Muscle of leg (tissue), 16 donors: ENCODE results near the gene DLGAP5. TPM values are rescaled to one million over a fixed set of nuclear protein-coding genes. Genes with fewer than 3 reads are reported as not detected.

Experiments used
- DNase-seq: peaks from one replicate; pipeline ENCODE4 v3.0.0; 2013
- H3K27ac ChIP-seq: one replicate; pipeline ENCODE4 v1.5.1; 2013; ENCODE audit warnings: mild to moderate bottlenecking, low read length, control low read depth
- H3K27me3 ChIP-seq: one replicate; pipeline ENCODE4 v1.6.1; 2013; ENCODE audit warnings: low read length; ENCODE audit not compliant: control insufficient read depth, insufficient read depth
- H3K36me3 ChIP-seq: one replicate; pipeline ENCODE4 v1.6.1; 2013; ENCODE audit warnings: low read length; ENCODE audit not compliant: control insufficient read depth, insufficient read depth
- H3K4me1 ChIP-seq: one replicate; pipeline ENCODE4 v1.6.1; 2013; ENCODE audit warnings: low read length; ENCODE audit not compliant: control insufficient read depth, insufficient read depth
- H3K4me3 ChIP-seq: one replicate; pipeline ENCODE4 v1.5.1; 2013; ENCODE audit warnings: low read length, control low read depth
- H3K9me3 ChIP-seq: replicated peaks from 2 replicates; pipeline ENCODE4 v1.6.1; 2013; ENCODE audit warnings: low read depth, low read length; ENCODE audit not compliant: control insufficient read depth
- WGBS: methylation state at CpG from one replicate; pipeline ENCODE4 v1.1.5; 2013; ENCODE audit warnings: missing lambda C conversion rate; ENCODE audit not compliant: insufficient coverage; 5-methylcytosine and 5-hydroxymethylcytosine counted together
- long read RNA-seq, 11 donors: transcript quantifications; one replicate each; lab custom pipeline, GENCODE V29; 2026
- polyA plus RNA-seq, 8 donors: library from polyadenylated mRNA; unstranded; fragments of 120-200 nt; gene quantifications; one replicate each; pipeline versions ENCODE4 v1.2.1 to v1.2.3, GENCODE V29; 2013; ENCODE audit warnings: inconsistent platforms in 1 of 8, low replicate concordance in 1 of 8; ENCODE audit not compliant: insufficient read length in 8 of 8, insufficient read depth in 1 of 8
- total RNA-seq: library from RNA; stranded (reverse); fragments of 120-200 nt; gene quantifications from one replicate; pipeline ENCODE4 v1.2.4, GENCODE V29; 2013

Gene DLGAP5, protein sequence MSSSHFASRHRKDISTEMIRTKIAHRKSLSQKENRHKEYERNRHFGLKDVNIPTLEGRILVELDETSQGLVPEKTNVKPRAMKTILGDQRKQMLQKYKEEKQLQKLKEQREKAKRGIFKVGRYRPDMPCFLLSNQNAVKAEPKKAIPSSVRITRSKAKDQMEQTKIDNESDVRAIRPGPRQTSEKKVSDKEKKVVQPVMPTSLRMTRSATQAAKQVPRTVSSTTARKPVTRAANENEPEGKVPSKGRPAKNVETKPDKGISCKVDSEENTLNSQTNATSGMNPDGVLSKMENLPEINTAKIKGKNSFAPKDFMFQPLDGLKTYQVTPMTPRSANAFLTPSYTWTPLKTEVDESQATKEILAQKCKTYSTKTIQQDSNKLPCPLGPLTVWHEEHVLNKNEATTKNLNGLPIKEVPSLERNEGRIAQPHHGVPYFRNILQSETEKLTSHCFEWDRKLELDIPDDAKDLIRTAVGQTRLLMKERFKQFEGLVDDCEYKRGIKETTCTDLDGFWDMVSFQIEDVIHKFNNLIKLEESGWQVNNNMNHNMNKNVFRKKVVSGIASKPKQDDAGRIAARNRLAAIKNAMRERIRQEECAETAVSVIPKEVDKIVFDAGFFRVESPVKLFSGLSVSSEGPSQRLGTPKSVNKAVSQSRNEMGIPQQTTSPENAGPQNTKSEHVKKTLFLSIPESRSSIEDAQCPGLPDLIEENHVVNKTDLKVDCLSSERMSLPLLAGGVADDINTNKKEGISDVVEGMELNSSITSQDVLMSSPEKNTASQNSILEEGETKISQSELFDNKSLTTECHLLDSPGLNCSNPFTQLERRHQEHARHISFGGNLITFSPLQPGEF
- 12.4 TPM for total RNA-seq
- polyA plus RNA-seq: 10 to 100 TPM; 10.4 to 21.0 (median 13.9) TPM
- long read RNA-seq, donor 1: 0 reads
- long read RNA-seq, donor 2, partial matches to known transcripts: 0 of 1 reads
- long read RNA-seq, donor 2, other reads (novel, unspliced or antisense): 0 of 1 reads
- long read RNA-seq, donor 3: 0 reads
- long read RNA-seq, donor 4, partial matches to known transcripts: 0 of 1 reads
- long read RNA-seq, donor 4, other reads (novel, unspliced or antisense): 0 of 1 reads
- long read RNA-seq, donor 5, partial matches to known transcripts: 0 of 5 reads
- long read RNA-seq, donor 5, other reads (novel, unspliced or antisense): 0 of 5 reads
- long read RNA-seq, donor 6, partial matches to known transcripts: 0 of 5 reads
- long read RNA-seq, donor 6, other reads (novel, unspliced or antisense): 0 of 5 reads
- long read RNA-seq, donor 7: 0 reads
- long read RNA-seq, donor 8, partial matches to known transcripts: 0 of 2 reads
- long read RNA-seq, donor 8, other reads (novel, unspliced or antisense): 0 of 2 reads
- long read RNA-seq, donor 9, partial matches to known transcripts: 0 of 7 reads
- long read RNA-seq, donor 9, other reads (novel, unspliced or antisense): 5 of 7 reads
- long read RNA-seq, donor 10, partial matches to known transcripts: 0 of 3 reads
- long read RNA-seq, donor 10, other reads (novel, unspliced or antisense): 0 of 3 reads
- long read RNA-seq, donor 11, partial matches to known transcripts: 0 of 1 reads
- long read RNA-seq, donor 11, other reads (novel, unspliced or antisense): 0 of 1 reads

GRCh38 chr14:55191203-55192053, at the start of gene DLGAP5:
Gene DLGAP5 (minus strand): TSS chr14:55191585. CDS start chr14:55189179, 2,406 bp downstream.
- Histone ChIP-seq H3K27me3 (no peaks in the 10 kb centered on the region), H3K27ac (peak within 1 kb of the TSS; percentile 81), H3K4me3 (peak within 1 kb of the TSS; percentile 74), H3K36me3 (no peaks in the 10 kb centered on the region), H3K9me3 (no peaks in the 10 kb centered on the region), H3K4me1 (peaks cover 8% of the 10 kb centered on the region)
- WGBS: 3% methylated on average over 25 of the region's 46 CpGs
- DNase-seq: peak; percentile 99

DNA sequence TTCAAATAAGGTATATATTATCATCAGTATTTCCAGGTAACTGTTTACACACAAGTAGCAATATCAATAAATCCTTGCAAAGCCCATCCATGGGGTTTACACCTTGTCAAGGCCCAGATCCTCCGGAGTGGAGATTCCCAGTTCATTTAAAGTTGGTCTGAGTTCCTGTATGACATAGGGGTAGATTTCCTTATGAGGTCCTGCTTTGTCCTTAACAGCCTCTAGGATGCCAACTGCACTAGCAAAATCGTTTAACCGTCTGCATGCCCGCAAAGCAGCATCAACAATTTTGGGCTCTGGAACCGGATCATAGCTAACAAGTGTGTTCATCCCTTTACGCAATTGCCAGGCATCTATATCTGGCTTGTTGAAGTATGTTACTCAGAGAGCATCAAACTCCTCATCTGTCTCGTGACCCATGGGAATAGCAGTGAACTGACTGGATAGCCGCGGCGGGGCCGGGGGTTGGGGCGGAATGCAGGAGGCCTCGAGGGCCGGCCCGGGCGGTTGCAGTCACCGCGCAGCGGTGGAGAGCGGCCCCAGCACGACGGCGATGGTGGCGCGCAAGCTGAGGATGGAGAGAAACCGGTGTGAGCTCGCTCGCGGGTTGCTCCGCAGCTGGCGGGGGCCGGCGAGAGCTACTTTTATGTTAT, 49.3 kb upstream of the DLGAP5 start:
- Histone ChIP-seq H3K27me3 (peaks cover 26% of the 10 kb centered on the region), H3K9me3 (no peaks in the 10 kb centered on the region), H3K36me3 (no peaks in the 10 kb centered on the region), H3K27ac (no peak overlapping the region), H3K4me3 (no peak overlapping the region), H3K4me1 (no peaks in the 10 kb centered on the region)
- 8% methylated on average over 23 of the region's 33 CpGs for WGBS
- peak; percentile 9 for DNase-seq

DNA sequence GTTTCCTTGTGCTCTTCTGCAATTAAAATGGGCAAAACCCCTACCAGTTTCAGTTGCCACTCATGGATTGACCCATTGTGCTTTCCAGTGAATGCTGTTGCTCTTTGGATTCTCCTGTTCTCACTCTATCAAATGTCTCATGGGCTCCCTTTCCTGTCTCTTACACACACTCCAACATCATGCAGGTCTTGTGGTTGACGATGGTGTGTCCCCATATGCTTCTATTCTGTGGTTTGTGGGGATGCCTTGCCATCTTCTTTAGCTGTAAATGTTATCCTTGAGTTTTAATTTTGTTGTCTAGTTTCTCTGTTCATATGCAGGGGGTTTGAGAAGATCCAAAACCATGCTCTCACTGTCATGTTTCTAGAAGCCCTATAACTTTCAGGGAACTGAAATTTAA, 47.9 kb upstream of the DLGAP5 start:
- H3K27ac ChIP-seq: no peak overlapping the region
- no peaks in the 10 kb centered on the region for H3K9me3 ChIP-seq
- whole genome bisulfite sequencing: no CpG with 5 or more reads among the region's 1 CpG
- no peaks in the 10 kb centered on the region for H3K4me1 ChIP-seq
- no peak overlapping the region for H3K4me3 ChIP-seq
- no peaks in the 10 kb centered on the region for H3K36me3 ChIP-seq
- no peak for DNase-seq
- peaks cover 26% of the 10 kb centered on the region for H3K27me3 ChIP-seq

- H3K4me3 ChIP-seq: no peak overlapping the region
- H3K27ac ChIP-seq: no peak overlapping the region
- no peaks in the 10 kb centered on the region for H3K4me1 ChIP-seq
- peak; percentile 39 for DNase-seq
- no peaks in the 10 kb centered on the region for H3K36me3 ChIP-seq
- 89% methylated on average over 4 of the region's 12 CpGs for WGBS
- peaks cover 19% of the 10 kb centered on the region for H3K27me3 ChIP-seq
- H3K9me3 ChIP-seq: no peaks in the 10 kb centered on the region
Observed at GRCh38 chr14:55238019-55238680, 46.8 kb upstream of the DLGAP5 start.

DNA sequence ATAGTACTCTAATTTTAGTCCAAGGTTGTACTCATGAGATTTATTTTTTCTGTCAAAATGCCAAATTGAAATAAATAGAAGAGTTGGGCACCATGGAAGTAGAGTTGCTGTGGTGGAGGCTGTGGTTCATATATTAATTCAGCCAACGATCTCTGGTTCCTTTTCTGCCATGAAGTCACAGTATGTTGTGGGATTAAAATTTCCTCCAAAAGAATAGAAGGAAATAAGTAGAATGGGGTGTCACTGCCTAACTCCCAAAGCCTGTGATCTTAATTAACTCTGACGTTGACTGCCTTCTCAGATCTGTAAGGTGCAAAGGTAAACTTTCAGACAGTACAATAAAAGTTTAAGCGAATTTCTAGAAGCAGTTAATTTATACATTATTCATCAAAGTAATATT, 42.2 kb upstream of the DLGAP5 start:
- H3K4me1 ChIP-seq: no peaks in the 10 kb centered on the region
- H3K27me3 ChIP-seq: no peaks in the 10 kb centered on the region
- H3K4me3 ChIP-seq: no peak overlapping the region
- H3K9me3 ChIP-seq: no peaks in the 10 kb centered on the region
- no peaks in the 10 kb centered on the region for H3K36me3 ChIP-seq
- WGBS: no CpG with 5 or more reads among the region's 3 CpGs
- no peak for DNase-seq
- no peak overlapping the region for H3K27ac ChIP-seq

GRCh38 chr14:55228261-55228660, 36.9 kb upstream of the DLGAP5 start:
- no CpG with 5 or more reads among the region's 2 CpGs for WGBS

GRCh38 chr14:55223364-55223763, 32.0 kb upstream of the DLGAP5 start:
- Histone ChIP-seq H3K4me3 (no peak overlapping the region), H3K9me3 (peaks cover 4% of the 10 kb centered on the region), H3K27me3 (no peaks in the 10 kb centered on the region), H3K36me3 (no peaks in the 10 kb centered on the region), H3K4me1 (no peaks in the 10 kb centered on the region), H3K27ac (no peak overlapping the region)
- DNase-seq: no peak

More at GRCh38 chr14:55228261-55228660, 36.9 kb upstream of the DLGAP5 start:
- Histone ChIP-seq H3K9me3 (peaks cover 4% of the 10 kb centered on the region), H3K27ac (no peak overlapping the region), H3K27me3 (no peaks in the 10 kb centered on the region), H3K36me3 (no peaks in the 10 kb centered on the region), H3K4me3 (no peak overlapping the region), H3K4me1 (no peaks in the 10 kb centered on the region)
- DNase-seq: no peak

GRCh38 chr14:55221968-55222367, 30.6 kb upstream of the DLGAP5 start:
- no peak overlapping the region for H3K27ac ChIP-seq
- H3K27me3 ChIP-seq: no peaks in the 10 kb centered on the region
- no peaks in the 10 kb centered on the region for H3K36me3 ChIP-seq
- DNase-seq: no peak
- H3K9me3 ChIP-seq: peaks cover 4% of the 10 kb centered on the region
- no peak overlapping the region for H3K4me3 ChIP-seq
- H3K4me1 ChIP-seq: no peaks in the 10 kb centered on the region
